PC-3 (cell line): ENCODE results near the gene NUBPL. TPM values are rescaled to one million over a fixed set of nuclear protein-coding genes. Genes with fewer than 3 reads are reported as not detected.

Source experiments
- ATAC-seq: fragments of 200-7000 bp; cut with Tn5 transposase; 2 replicates; pipeline ENCODE4 v1.9.1; 2020; ENCODE audit warnings: mild to moderate bottlenecking, moderate library complexity
- BruUV-seq: library from RNA; stranded (reverse); fragments of 400-500 nt; replicated peaks from 2 replicates; lab custom pipeline; 2021; lab: Mats Ljungman, UMichigan
- CTCF ChIA-PET: fragments of 300-600 bp; sonication (Branson Sonifier 250); formaldehyde crosslinking; loops from one replicate; lab custom pipeline; 2022; ENCODE audit warnings: antibody characterized with exemption; lab: Charles Lee
- POLR2A ChIA-PET: fragments of 300-600 bp; sonication (Branson Sonifier 250); formaldehyde crosslinking; loops from one replicate; lab custom pipeline; 2022; ENCODE audit warnings: antibody characterized with exemption; ENCODE audit not compliant: unreplicated experiment; lab: Charles Lee
- DNase-seq: peaks from one replicate; pipeline ENCODE4 v3.0.0-alpha.2; 2015
- H2AFZ ChIP-seq: fragments of 300-600 bp; sonication (generic); 2 replicates; pipeline ENCODE4 v1.6.0; 2016; ENCODE audit warnings: antibody characterized with exemption, low read length
- H3F3A ChIP-seq: fragments of 300-600 bp; sonication (generic); one replicate; pipeline ENCODE4 v1.6.0; 2017; ENCODE audit warnings: antibody characterized with exemption, low read length, control low read depth, mild to moderate bottlenecking; ENCODE audit not compliant: unreplicated experiment
- H3K27ac ChIP-seq: fragments of 300-600 bp; sonication (generic); 2 replicates; pipeline ENCODE4 v1.5.1; 2016; ENCODE audit warnings: mild to moderate bottlenecking, low read length
- H3K27me3 ChIP-seq: fragments of 300-600 bp; sonication (generic); 2 replicates; pipeline ENCODE4 v1.6.1; 2016; ENCODE audit warnings: low read length, mixed read lengths
- H3K36me3 ChIP-seq: fragments of 300-600 bp; sonication (generic); 2 replicates; pipeline ENCODE4 v1.6.1; 2016; ENCODE audit warnings: low read depth, mixed run types, low read length, mixed read lengths
- H3K4me1 ChIP-seq: fragments of 300-600 bp; sonication (generic); 2 replicates; pipeline ENCODE4 v1.5.1; 2016; ENCODE audit warnings: low read length; ENCODE audit not compliant: insufficient read depth
- H3K4me2 ChIP-seq: fragments of 300-600 bp; sonication (generic); 2 replicates; pipeline ENCODE4 v1.6.0; 2016; ENCODE audit warnings: low read length
- H3K4me3 ChIP-seq: fragments of 300-600 bp; sonication (generic); 2 replicates; pipeline ENCODE4 v1.5.1; 2016; ENCODE audit warnings: mild to moderate bottlenecking, low read length, mixed read lengths
- H3K79me2 ChIP-seq: fragments of 300-600 bp; sonication (generic); 2 replicates; pipeline ENCODE4 v1.6.1; 2017; ENCODE audit warnings: low read length, mixed read lengths
- H3K9ac ChIP-seq: fragments of 300-600 bp; sonication (generic); 2 replicates; pipeline ENCODE4 v1.6.0; 2016; ENCODE audit warnings: mild to moderate bottlenecking, low read length
- H3K9me2 ChIP-seq: fragments of 300-600 bp; sonication (generic); replicated peaks from 2 replicates; pipeline ENCODE4 v1.6.1; 2016; ENCODE audit warnings: mixed run types, low read length, mixed read lengths
- H3K9me3 ChIP-seq: fragments of 300-600 bp; sonication (generic); 2 replicates; pipeline ENCODE4 v1.6.1; 2016; ENCODE audit warnings: low read length, mixed read lengths
- H4K20me1 ChIP-seq: fragments of 300-600 bp; sonication (generic); 2 replicates; pipeline ENCODE4 v1.6.1; 2016; ENCODE audit warnings: low read length, mixed read lengths
- EZH2 ChIP-seq: fragments of 300-600 bp; sonication (generic); IDR thresholded peaks from one replicate; pipeline ENCODE4 v1.6.1; 2017; ENCODE audit warnings: antibody characterized with exemption, mild to moderate bottlenecking, low read length; ENCODE audit not compliant: unreplicated experiment
- EZH2phosphoT487 ChIP-seq: fragments of 300-600 bp; sonication (generic); IDR thresholded peaks from 2 replicates; pipeline ENCODE4 v1.6.1; 2018; ENCODE audit warnings: mild to moderate bottlenecking, antibody characterized with exemption, low read length, borderline replicate concordance
- intact Hi-C: fragments of 100-400 bp; cut with micrococcal nuclease; formaldehyde crosslinking; loops from 2 replicates; pipeline ENCODE4 v1.9.0; 2023
- total RNA-seq: library from RNA; depleted of rRNA; stranded (reverse); fragments of >200 nt; gene quantifications from 2 replicates; pipeline ENCODE4 v1.2.3, GENCODE V29; 2014
- TF ChIP-seq, protein P1 (sequence below): fragments of 300-600 bp; sonication (generic); conservative IDR thresholded peaks from 2 replicates; pipeline ENCODE4 v1.5.1; 2017; ENCODE audit warnings: antibody characterized with exemption, low read depth, mild to moderate bottlenecking, low read length

NUBPL gene
- total RNA-seq, 1 experiment from 2014 or later = 14.9 TPM

DNA sequence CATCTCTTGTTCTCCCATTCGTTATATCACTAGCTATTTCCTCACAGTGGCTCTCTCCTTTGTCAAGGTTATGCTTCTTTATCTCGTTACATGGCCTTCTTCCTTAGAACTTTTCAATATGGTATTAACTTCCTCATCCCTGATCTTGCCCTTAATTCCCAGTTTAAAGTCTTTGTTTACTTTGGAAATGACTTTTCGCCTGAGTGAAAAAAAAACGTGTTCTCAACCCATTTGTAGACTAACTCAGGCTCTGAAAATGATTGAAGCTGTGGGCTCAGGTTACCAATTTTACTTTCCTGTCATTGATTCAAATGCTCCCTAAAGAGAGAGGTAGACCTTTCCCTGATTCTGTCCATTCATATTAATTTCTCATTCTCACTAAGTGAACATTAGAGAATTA, 135.2 kb downstream of the NUBPL start:
- no peaks in the 10 kb centered on the region for H3K79me2 ChIP-seq
- H3F3A ChIP-seq = no peaks in the 10 kb centered on the region
- CTCF ChIA-PET = no interaction called here
- no peak overlapping the region for H3K4me2 ChIP-seq
- H3K36me3 ChIP-seq = no peaks in the 10 kb centered on the region
- ATAC-seq (no peak), DNase-seq (no peak)
- BruUV-seq = no TSS peak
- H3K9me3 ChIP-seq = no peaks in the 10 kb centered on the region
- H3K27me3 ChIP-seq = no peaks in the 10 kb centered on the region
- no peaks in the 10 kb centered on the region for H3K9me2 ChIP-seq
- H4K20me1 ChIP-seq = no peaks in the 10 kb centered on the region
- no peak overlapping the region for H3K9ac ChIP-seq
- H2AFZ ChIP-seq = no peak overlapping the region
- TF ChIP-seq EZH2 (no peak), EZH2phosphoT487 (no peak)
- TF ChIP-seq, protein P1, sequence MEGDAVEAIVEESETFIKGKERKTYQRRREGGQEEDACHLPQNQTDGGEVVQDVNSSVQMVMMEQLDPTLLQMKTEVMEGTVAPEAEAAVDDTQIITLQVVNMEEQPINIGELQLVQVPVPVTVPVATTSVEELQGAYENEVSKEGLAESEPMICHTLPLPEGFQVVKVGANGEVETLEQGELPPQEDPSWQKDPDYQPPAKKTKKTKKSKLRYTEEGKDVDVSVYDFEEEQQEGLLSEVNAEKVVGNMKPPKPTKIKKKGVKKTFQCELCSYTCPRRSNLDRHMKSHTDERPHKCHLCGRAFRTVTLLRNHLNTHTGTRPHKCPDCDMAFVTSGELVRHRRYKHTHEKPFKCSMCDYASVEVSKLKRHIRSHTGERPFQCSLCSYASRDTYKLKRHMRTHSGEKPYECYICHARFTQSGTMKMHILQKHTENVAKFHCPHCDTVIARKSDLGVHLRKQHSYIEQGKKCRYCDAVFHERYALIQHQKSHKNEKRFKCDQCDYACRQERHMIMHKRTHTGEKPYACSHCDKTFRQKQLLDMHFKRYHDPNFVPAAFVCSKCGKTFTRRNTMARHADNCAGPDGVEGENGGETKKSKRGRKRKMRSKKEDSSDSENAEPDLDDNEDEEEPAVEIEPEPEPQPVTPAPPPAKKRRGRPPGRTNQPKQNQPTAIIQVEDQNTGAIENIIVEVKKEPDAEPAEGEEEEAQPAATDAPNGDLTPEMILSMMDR = no peak
- POLR2A ChIA-PET = no interaction called here
- intact Hi-C loops = no loop called here
- no peak overlapping the region for H3K4me3 ChIP-seq
- H3K4me1 ChIP-seq = no peaks in the 10 kb centered on the region
- no peak overlapping the region for H3K27ac ChIP-seq

DNA sequence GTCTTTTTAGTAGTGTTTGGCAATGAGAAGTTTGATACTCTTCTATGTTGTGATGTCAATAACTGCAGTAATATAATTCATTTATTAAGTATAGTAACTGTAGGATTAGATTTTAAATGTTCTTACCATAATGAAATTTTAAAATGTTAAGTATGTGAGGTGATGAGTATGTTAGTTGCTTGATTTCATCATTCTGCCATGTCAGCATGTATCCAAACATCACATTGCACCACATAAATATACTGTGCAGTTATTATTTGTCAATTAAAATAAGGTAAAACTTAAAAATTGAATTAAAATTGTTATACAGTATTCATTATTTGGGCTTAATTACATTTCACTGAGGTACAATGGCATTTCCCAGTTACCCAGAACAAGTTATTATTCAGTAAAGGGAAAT, 138.6 kb downstream of the NUBPL start:
- intact Hi-C loops = no loop called here
- Histone ChIP-seq H3F3A (no peaks in the 10 kb centered on the region), H3K27me3 (no peaks in the 10 kb centered on the region), H3K79me2 (no peaks in the 10 kb centered on the region), H3K4me3 (no peak overlapping the region), H3K4me1 (no peaks in the 10 kb centered on the region), H3K4me2 (no peak overlapping the region), H3K9me3 (no peaks in the 10 kb centered on the region), H3K9ac (no peak overlapping the region), H4K20me1 (no peaks in the 10 kb centered on the region), H3K9me2 (no peaks in the 10 kb centered on the region), H2AFZ (no peak overlapping the region), H3K36me3 (no peaks in the 10 kb centered on the region; the same call in 1 of the 2 replicates), H3K27ac (no peak overlapping the region)
- POLR2A ChIA-PET = no interaction called here
- no peak for DNase-seq
- BruUV-seq = no TSS peak
- no peak for ATAC-seq
- CTCF ChIA-PET = no interaction called here
- TF ChIP-seq EZH2 = no peak
- TF ChIP-seq, protein P1 = no peak
- no peak for TF ChIP-seq EZH2phosphoT487

DNA sequence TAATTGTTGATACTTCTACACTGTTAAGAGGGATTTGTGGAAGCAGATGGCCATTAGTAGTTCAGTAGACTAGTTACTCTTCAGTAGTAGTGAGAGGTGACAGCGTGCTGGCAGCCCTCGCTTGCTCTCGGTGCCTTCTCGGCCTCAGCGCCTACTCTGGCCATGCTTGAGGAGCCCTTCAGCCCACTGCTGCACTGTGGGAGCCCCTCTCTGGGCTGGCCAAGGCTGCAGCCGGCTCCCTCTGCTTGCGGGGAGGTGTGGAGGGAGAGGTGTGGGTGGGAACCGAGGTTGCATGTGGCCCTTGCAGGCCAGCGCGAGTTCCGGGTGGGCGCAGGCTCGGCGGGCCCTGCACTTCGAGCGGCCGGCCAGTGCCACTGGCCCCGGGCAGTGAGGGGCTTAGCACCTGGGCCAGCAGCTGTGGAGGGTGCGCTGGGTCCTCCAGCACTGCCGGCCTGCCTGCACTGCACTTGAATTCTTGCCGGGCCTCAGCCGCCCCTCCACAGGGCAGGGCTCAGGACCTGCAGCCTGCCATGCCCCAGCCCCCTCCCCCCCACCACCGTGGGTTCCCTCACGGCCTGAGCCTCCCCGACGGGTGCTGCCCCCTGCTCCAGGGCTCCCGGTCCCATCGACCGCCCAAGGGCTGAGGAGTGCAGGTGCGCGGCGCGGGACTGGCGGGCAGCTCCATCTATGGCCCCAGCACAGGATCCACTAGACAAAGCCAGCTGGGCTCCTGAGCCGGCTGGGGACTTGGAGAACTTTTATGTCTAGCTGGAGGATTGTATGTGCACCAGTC, 139.3 kb downstream of the NUBPL start:
- POLR2A ChIA-PET = no interaction called here
- no TSS peak for BruUV-seq
- Histone ChIP-seq H3K36me3 (no peaks in the 10 kb centered on the region; the same call in 1 of the 2 replicates), H3K4me3 (no peak overlapping the region), H3K4me1 (no peaks in the 10 kb centered on the region), H2AFZ (no peak overlapping the region), H3K9me2 (no peaks in the 10 kb centered on the region), H3K27ac (no peak overlapping the region), H3K9ac (no peak overlapping the region), H4K20me1 (no peaks in the 10 kb centered on the region), H3K79me2 (no peaks in the 10 kb centered on the region), H3K4me2 (no peak overlapping the region), H3K9me3 (no peaks in the 10 kb centered on the region), H3F3A (no peaks in the 10 kb centered on the region), H3K27me3 (no peaks in the 10 kb centered on the region)
- intact Hi-C loops = no loop called here
- DNase-seq = no peak
- ATAC-seq = no peak
- no peak for TF ChIP-seq EZH2
- TF ChIP-seq EZH2phosphoT487 = no peak
- TF ChIP-seq, protein P1 = no peak
- CTCF ChIA-PET = no interaction called here
